ENCODE data around the gene PINLYP. TPM values are rescaled to one million over a fixed set of nuclear protein-coding genes. Genes with fewer than 3 reads are reported as not detected.
A peak's percentile ranks its signal among the peaks of the same experiment; 100 is the strongest.

Gene PINLYP
- total RNA-seq, 1 donor from 2014 or later, result 0.91 TPM

DNA sequence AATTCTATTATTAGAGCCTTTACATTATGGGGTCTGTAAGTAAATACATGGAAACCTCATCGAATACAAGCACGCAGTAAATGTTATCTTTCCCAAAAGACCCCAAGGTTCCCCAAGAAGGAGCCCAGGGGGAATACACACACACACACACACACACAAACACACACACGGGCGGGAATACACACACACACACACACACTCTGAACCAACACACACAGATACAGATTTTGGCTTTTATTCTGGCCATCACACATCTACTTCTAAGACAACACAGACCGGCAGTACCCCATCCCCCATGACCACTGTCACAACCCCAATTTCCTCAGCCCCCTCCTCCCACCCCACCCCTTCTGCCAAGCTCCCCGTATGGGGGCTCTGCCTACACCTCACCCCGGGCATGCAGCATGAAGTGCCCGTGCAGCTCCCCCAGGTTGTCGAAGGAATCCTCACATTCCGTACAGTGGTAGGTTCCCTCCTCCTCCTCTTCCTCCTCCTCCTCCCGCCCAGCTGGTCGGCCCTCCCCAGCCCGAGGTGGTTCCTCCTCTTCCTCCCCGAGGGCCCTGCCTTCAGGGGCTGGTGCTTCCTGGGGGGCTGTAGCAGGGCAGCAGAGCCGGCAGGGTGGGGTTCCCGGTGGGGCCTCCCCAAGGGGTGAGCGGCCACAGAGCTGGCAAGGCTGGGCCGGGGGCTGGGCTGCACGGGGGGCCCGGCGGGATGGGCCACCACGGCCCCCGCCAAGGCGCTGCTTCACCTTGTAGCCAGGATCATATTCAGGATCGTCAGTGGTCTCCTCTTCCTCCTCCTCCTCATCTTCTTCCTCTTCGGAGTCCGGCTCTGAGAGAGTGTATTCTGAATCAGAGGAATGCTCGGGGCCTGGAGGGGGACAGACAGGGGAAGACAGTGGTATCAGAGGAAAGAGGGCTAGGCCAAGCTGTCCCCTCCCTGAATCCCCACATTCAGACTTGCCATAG is 31.9 kb downstream of the PINLYP start:
- Mint-ChIP-seq H3K27me3 (ENCODE audit: unreplicated experiment) (no peaks in the 10 kb centered on the region), H3K4me3 (ENCODE audit: unreplicated experiment) (no peak overlapping the region), H3K9me3 (ENCODE audit: unreplicated experiment) (no peaks in the 10 kb centered on the region), H3K27ac (ENCODE audit: unreplicated experiment) (no peak overlapping the region), H3K36me3 (ENCODE audit: unreplicated experiment) (peaks cover 18% of the 10 kb centered on the region), H3K4me1 (ENCODE audit: unreplicated experiment) (peaks cover 15% of the 10 kb centered on the region)
- DNase-seq (ENCODE audit: extremely low spot score, unreplicated experiment), result no peak
- TF ChIP-seq, protein P1, sequence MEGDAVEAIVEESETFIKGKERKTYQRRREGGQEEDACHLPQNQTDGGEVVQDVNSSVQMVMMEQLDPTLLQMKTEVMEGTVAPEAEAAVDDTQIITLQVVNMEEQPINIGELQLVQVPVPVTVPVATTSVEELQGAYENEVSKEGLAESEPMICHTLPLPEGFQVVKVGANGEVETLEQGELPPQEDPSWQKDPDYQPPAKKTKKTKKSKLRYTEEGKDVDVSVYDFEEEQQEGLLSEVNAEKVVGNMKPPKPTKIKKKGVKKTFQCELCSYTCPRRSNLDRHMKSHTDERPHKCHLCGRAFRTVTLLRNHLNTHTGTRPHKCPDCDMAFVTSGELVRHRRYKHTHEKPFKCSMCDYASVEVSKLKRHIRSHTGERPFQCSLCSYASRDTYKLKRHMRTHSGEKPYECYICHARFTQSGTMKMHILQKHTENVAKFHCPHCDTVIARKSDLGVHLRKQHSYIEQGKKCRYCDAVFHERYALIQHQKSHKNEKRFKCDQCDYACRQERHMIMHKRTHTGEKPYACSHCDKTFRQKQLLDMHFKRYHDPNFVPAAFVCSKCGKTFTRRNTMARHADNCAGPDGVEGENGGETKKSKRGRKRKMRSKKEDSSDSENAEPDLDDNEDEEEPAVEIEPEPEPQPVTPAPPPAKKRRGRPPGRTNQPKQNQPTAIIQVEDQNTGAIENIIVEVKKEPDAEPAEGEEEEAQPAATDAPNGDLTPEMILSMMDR (IDR thresholded peaks at IDR 0.05), result no peak

- Mint-ChIP-seq H3K9me3 (ENCODE audit: unreplicated experiment) (no peaks in the 10 kb centered on the region), H3K27me3 (ENCODE audit: unreplicated experiment) (no peaks in the 10 kb centered on the region), H3K27ac (ENCODE audit: unreplicated experiment) (no peak overlapping the region), H3K4me3 (ENCODE audit: unreplicated experiment) (no peak overlapping the region), H3K4me1 (ENCODE audit: unreplicated experiment) (peaks cover 15% of the 10 kb centered on the region), H3K36me3 (ENCODE audit: unreplicated experiment) (peaks cover 35% of the 10 kb centered on the region)
- TF ChIP-seq, protein P1 (IDR thresholded peaks at IDR 0.05), result no peak
- DNase-seq (ENCODE audit: extremely low spot score, unreplicated experiment), result no peak
These were observed 34.3 kb downstream of the PINLYP start for GRCh38 chr19:43609872-43610271.

DNA sequence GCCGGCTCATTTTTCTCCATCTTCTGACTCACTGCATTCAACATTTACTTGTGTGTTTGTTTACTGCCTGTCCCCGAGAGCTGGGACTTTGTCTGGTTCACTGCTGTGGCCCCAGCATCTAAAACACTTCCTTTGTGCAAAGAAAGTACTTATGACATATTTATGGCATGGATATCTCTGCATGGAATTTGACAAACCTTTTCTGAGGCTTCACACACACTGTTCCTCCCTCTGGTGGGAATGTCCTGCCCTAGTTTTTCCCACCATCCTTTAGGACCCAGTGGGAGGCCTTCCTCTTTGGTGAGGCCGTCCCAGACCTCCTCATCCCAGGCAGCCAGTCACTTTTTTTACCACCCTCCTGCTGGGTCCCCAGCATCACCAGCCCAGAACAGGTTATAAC is 34.9 kb downstream of the PINLYP start:
- Mint-ChIP-seq H3K27ac (ENCODE audit: unreplicated experiment) (peak overlapping the region; percentile 56), H3K4me1 (ENCODE audit: unreplicated experiment) (peaks cover 15% of the 10 kb centered on the region), H3K9me3 (ENCODE audit: unreplicated experiment) (no peaks in the 10 kb centered on the region), H3K27me3 (ENCODE audit: unreplicated experiment) (no peaks in the 10 kb centered on the region), H3K36me3 (ENCODE audit: unreplicated experiment) (peaks cover 35% of the 10 kb centered on the region), H3K4me3 (ENCODE audit: unreplicated experiment) (no peak overlapping the region)
- DNase-seq (ENCODE audit: extremely low spot score, unreplicated experiment), result no peak
- TF ChIP-seq, protein P1 (IDR thresholded peaks at IDR 0.05), result no peak

DNA sequence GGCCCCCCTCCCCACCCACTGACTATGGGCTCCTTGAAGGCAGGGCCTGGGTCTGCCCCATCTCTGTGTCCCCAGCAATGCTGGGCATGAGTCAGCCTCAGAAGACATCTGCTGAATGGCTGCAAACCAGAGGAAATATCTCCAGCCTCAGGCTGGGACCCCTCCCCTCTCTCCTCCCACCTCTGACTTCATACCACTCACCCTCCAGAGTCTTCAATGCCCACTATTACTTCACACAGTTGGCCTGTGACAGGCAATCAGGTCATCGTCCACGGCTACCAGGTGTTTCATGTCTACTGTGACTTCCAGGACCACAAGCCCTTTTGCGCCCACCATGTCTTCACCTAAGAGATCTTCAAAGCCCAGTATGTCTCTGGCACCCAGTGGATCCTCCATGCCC is 36.2 kb downstream of the PINLYP start, which contains the start of gene SRRM5:
SRRM5 (plus strand) TSS at position 301 of the 400 bp plus-strand sequence; CDS start at position 335, 34 bp downstream.
- Mint-ChIP-seq H3K27ac (ENCODE audit: unreplicated experiment) (peak within 1 kb of the TSS; percentile 56), H3K9me3 (ENCODE audit: unreplicated experiment) (no peaks in the 10 kb centered on the region), H3K27me3 (ENCODE audit: unreplicated experiment) (no peaks in the 10 kb centered on the region), H3K4me1 (ENCODE audit: unreplicated experiment) (peaks cover 18% of the 10 kb centered on the region), H3K36me3 (ENCODE audit: unreplicated experiment) (peaks cover 33% of the 10 kb centered on the region), H3K4me3 (ENCODE audit: unreplicated experiment) (no peak within 1 kb of the TSS)
- TF ChIP-seq, protein P1 (IDR thresholded peaks at IDR 0.05), result no peak
- no peak for DNase-seq (ENCODE audit: extremely low spot score, unreplicated experiment)

DNA sequence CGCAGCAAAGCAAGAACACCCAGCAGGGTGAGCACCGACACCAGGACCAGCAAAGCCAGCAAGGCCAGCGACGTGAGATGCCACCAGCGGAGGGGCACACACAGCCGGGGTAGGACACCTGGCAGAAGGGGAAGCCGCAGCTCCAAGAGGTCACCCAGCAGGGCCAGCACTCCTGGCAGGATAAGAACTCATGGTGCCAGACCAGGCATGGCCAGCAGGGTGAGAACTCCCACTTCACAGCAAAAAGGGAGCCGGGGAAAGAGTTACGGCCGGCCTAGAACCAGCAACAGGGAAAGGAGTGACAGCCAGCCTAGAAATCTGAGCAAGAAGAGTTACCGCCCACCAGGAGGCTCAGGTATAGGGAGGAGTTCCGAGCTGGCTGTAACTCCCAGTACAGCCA is 36.8 kb downstream of the PINLYP start:
- Mint-ChIP-seq H3K36me3 (ENCODE audit: unreplicated experiment) (peaks cover 32% of the 10 kb centered on the region), H3K27ac (ENCODE audit: unreplicated experiment) (no peak overlapping the region), H3K4me1 (ENCODE audit: unreplicated experiment) (peaks cover 18% of the 10 kb centered on the region), H3K9me3 (ENCODE audit: unreplicated experiment) (no peaks in the 10 kb centered on the region), H3K4me3 (ENCODE audit: unreplicated experiment) (no peak overlapping the region), H3K27me3 (ENCODE audit: unreplicated experiment) (no peaks in the 10 kb centered on the region)
- TF ChIP-seq, protein P1 (IDR thresholded peaks at IDR 0.05), result no peak
- no peak for DNase-seq (ENCODE audit: extremely low spot score, unreplicated experiment)

Measured in osteocyte (in vitro differentiated cells).